Sigmoid colon (tissue), 7 donors: Measurements from ENCODE around the gene SPOP. TPM values are rescaled to one million over a fixed set of nuclear protein-coding genes. Genes with fewer than 3 reads are reported as not detected.

Experiments used
- DNase-seq: peaks from one replicate; pipeline ENCODE4 v3.0.0-alpha.2; 2019
- H3K27ac ChIP-seq, 4 donors: fragments of 200-600 bp; sonication (generic); one replicate each; pipeline ENCODE4 v1.5.1; 2016 to 2019; ENCODE audit warnings: mild to moderate bottlenecking in 1 of 4
- H3K27me3 ChIP-seq, 3 donors: fragments of 200-600 bp; sonication (generic); one replicate each; pipeline ENCODE4 v1.5.1; 2019; ENCODE audit warnings: mild to moderate bottlenecking in 1 of 3
- H3K36me3 ChIP-seq, 4 donors: fragments of 200-600 bp; sonication (generic); one replicate each; pipeline ENCODE4 v1.5.1; 2016 to 2019
- H3K4me1 ChIP-seq, 4 donors: fragments of 200-600 bp; sonication (generic); one replicate each; pipeline ENCODE4 v1.5.1; 2017 to 2019
- H3K4me3 ChIP-seq, 4 donors: fragments of 200-600 bp; sonication (generic); one replicate each; pipeline ENCODE4 v1.5.1; 2017 to 2019; ENCODE audit warnings: mild to moderate bottlenecking in 2 of 4, moderate library complexity in 1 of 4
- H3K9me3 ChIP-seq, 4 donors: fragments of 200-600 bp in 3 of 4; sonication (generic) in 3 of 4; one replicate each; pipeline versions ENCODE4 v1.5.1 to v1.6.1; 2013 to 2019
- EP300 ChIP-seq, 4 donors: sonication (generic); formaldehyde crosslinking; IDR thresholded peaks; one replicate each; pipeline ENCODE4 v1.6.1; 2017; ENCODE audit warnings: antibody characterized with exemption in 4 of 4
- POLR2A ChIP-seq, 2 donors: fragments of 450-650 bp; IDR thresholded peaks; one replicate each; pipeline ENCODE4 v1.6.1; 2016; ENCODE audit warnings: antibody characterized with exemption in 2 of 2, mild to moderate bottlenecking in 2 of 2, moderate library complexity in 2 of 2
- POLR2AphosphoS5 ChIP-seq, 4 donors: sonication (generic); formaldehyde crosslinking; IDR thresholded peaks; one replicate each; pipeline ENCODE4 v1.6.1; 2017; ENCODE audit warnings: antibody characterized with exemption in 4 of 4
- WGBS, 2 donors: extraction: QIAGEN DNeasy Blood & Tissue Kit; methylation state at CpG; one replicate each; pipeline ENCODE4 v1.1.7; 2013; 5-methylcytosine and 5-hydroxymethylcytosine counted together
- intact Hi-C: fragments of 100-400 bp; cut with DNase I; formaldehyde crosslinking; loops from one replicate; pipeline ENCODE4 v1.15.1; 2023
- polyA plus RNA-seq, 3 donors: library from polyadenylated mRNA; stranded (reverse); fragments of 200-250 nt; gene quantifications; one replicate each; pipeline ENCODE4 v1.2.3, GENCODE V29; 2013
- total RNA-seq, 4 donors: library from RNA; depleted of rRNA; stranded (reverse); fragments of >200 nt; gene quantifications; one replicate each; pipeline ENCODE4 v1.1.0, GENCODE V29; 2016
- TF ChIP-seq, protein P1 (sequence below), 4 experiments: fragments of 450-650 bp in 3 of 4; fragments of 200-600 bp in 1 of 4; IDR thresholded peaks; one replicate each; pipeline ENCODE4 v1.5.1; 2016 to 2019; ENCODE audit warnings: antibody characterized with exemption in 4 of 4, mild to moderate bottlenecking in 3 of 4, moderate library complexity in 2 of 4
- donor health status: healthy with polysubstance abuse.
- donor health status: Bipolar disorder and iron deficiency.
- donor health status: healthy.

Gene SPOP
- total and polyA plus RNA-seq, 7 donors = 33.0 to 332 (median 226) TPM

DNA sequence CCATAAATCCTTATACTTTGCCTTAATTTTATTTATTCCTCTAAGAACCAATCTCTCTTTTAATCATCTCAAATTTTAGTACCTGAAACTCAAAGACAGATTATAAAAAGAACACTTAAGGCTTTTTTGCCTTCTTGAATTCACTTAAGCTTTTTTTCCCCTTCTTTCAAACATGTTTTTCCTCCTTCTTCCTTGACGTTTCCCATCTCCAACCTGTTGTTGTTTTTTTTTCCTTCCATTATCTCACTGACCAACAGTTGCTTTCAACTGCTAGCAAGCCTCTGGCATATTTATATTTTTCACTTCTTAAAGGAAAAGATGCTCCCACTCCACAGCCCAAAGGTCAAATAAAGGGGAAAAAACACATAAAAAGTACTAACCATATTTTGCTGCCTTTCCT lies 32.2 kb downstream of the SPOP start:
- no peak for DNase-seq
- no peaks in the 10 kb centered on the region for H3K27me3 ChIP-seq
- peak overlapping the region; percentile 24 to 53 (median 48) for H3K4me3 ChIP-seq
- 45 to 53% methylated on average over 1 of the region's 1 CpG for WGBS, 2 donors
- TF ChIP-seq POLR2AphosphoS5 (IDR thresholded peaks at IDR 0.05) (no peak), EP300 (IDR thresholded peaks at IDR 0.05) (no peak), POLR2A (IDR thresholded peaks at IDR 0.05) (no peak)
- H3K9me3 ChIP-seq = no peaks in the 10 kb centered on the region
- H3K4me1 ChIP-seq = peaks cover 0 to 54% (median 40%) of the 10 kb centered on the region in 4 donors
- intact Hi-C loops = loop anchor here (2.0 kb wide), 2 partner anchors 31 to 45 kb away; no protein-coding TSS in a partner anchor
- H3K27ac ChIP-seq = peak overlapping the region; percentile 85 to 93 (median 90)
- no peaks in the 10 kb centered on the region for H3K36me3 ChIP-seq

DNA sequence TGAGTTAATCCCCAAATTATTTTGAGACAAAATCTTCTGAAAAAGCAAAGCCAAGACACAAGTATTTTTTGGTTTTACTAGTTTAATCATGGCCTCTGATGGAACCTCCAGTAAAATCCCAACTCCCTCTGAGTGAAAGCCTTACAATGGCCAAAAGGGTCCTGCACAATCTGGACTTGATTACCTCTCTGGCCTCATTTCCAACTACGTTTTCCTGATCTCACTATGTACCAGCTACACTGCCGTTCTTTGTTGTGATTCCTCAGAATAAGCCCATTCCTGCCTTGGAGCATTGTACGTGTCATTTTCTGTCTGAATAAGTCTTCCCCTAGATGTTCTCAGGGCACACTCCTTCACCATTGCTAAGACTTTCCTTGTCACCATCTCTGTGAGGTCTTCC lies 37.3 kb downstream of the SPOP start:
- 95 to 97% methylated on average over 3 of the region's 3 CpGs for WGBS, 2 donors
- H3K4me1 ChIP-seq = peaks cover 0 to 70% (median 54%) of the 10 kb centered on the region in 4 donors

DNA sequence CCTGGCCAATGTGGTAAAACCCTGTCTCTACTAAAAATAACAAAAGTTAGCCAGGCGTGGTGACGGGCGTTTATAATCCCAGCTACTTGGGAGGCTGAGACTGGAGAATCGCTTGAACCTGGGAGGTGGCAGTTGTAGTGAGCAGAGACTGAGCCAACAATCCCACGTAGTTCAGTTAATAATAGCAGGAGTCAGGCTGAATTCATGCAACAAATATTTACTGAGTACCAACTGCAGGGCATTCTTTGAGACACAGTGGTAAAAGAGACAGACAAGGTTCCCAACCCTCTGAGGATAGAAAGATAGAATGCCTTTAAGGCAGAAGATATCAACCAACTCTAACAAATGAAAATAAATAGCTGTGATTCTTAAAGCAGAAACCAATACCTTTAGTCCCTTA lies 39.1 kb downstream of the SPOP start:
- H3K27me3 ChIP-seq = no peaks in the 10 kb centered on the region
- H3K27ac ChIP-seq = peak overlapping the region; percentile 56 to 93 (median 87)
- 94 to 95% methylated on average over 5 of the region's 5 CpGs for WGBS, 2 donors
- no peaks in the 10 kb centered on the region for H3K9me3 ChIP-seq
- intact Hi-C loops = no loop called here
- peaks cover 0 to 82% (median 72%) of the 10 kb centered on the region in 4 donors for H3K4me1 ChIP-seq
- DNase-seq = no peak
- no peak overlapping the region for H3K4me3 ChIP-seq
- H3K36me3 ChIP-seq = no peaks in the 10 kb centered on the region
- TF ChIP-seq POLR2AphosphoS5 (IDR thresholded peaks at IDR 0.05) = peak; percentile 12 to 48 (median 24)
- no peak for TF ChIP-seq EP300 (IDR thresholded peaks at IDR 0.05)

More for the DNA sequence above, 37.3 kb downstream of the SPOP start:
- TF ChIP-seq EP300 (IDR thresholded peaks at IDR 0.05) (no peak), POLR2A (IDR thresholded peaks at IDR 0.05) (no peak), POLR2AphosphoS5 (IDR thresholded peaks at IDR 0.05) (no peak)
- TF ChIP-seq, protein P1, sequence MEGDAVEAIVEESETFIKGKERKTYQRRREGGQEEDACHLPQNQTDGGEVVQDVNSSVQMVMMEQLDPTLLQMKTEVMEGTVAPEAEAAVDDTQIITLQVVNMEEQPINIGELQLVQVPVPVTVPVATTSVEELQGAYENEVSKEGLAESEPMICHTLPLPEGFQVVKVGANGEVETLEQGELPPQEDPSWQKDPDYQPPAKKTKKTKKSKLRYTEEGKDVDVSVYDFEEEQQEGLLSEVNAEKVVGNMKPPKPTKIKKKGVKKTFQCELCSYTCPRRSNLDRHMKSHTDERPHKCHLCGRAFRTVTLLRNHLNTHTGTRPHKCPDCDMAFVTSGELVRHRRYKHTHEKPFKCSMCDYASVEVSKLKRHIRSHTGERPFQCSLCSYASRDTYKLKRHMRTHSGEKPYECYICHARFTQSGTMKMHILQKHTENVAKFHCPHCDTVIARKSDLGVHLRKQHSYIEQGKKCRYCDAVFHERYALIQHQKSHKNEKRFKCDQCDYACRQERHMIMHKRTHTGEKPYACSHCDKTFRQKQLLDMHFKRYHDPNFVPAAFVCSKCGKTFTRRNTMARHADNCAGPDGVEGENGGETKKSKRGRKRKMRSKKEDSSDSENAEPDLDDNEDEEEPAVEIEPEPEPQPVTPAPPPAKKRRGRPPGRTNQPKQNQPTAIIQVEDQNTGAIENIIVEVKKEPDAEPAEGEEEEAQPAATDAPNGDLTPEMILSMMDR (IDR thresholded peaks at IDR 0.05) = no peak
- H3K9me3 ChIP-seq = no peaks in the 10 kb centered on the region
- H3K36me3 ChIP-seq = no peaks in the 10 kb centered on the region
- intact Hi-C loops = no loop called here
- H3K4me3 ChIP-seq = peak overlapping the region in 2 of 4 donors; percentile 16 to 53
- H3K27ac ChIP-seq = peak overlapping the region; percentile 85 to 93 (median 90)
- no peaks in the 10 kb centered on the region for H3K27me3 ChIP-seq
- DNase-seq = no peak

DNA sequence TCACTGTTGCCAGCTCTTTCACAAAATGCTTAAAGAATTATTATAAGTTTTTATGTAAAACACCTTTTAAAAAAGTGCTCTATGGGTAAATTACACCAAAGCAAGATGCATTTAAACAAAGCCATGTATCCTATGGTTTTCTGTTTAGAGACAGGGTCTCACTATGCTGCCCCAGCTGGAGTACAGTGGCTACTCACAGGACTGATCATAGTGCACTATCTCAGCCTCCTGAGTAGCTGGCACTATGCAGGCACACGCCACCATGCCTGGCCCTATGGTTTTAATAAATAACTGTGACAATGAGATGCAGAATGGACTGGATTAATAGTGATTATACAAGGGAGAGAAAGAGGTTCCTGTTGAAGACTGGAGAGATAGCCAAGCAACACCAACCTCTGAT lies 40.2 kb downstream of the SPOP start:
- intact Hi-C loops = no loop called here
- 96 to 98% methylated on average over 1 of the region's 1 CpG for WGBS, 2 donors
- Histone ChIP-seq H3K36me3 (no peaks in the 10 kb centered on the region), H3K27me3 (no peaks in the 10 kb centered on the region), H3K4me1 (peaks cover 0 to 90% (median 82%) of the 10 kb centered on the region in 4 donors), H3K27ac (peak overlapping the region; percentile 56 to 93 (median 87)), H3K4me3 (no peak overlapping the region), H3K9me3 (no peaks in the 10 kb centered on the region)
- no peak for TF ChIP-seq POLR2AphosphoS5 (IDR thresholded peaks at IDR 0.05)
- TF ChIP-seq POLR2A (IDR thresholded peaks at IDR 0.05) = no peak
- no peak for TF ChIP-seq EP300 (IDR thresholded peaks at IDR 0.05)
- TF ChIP-seq, protein P1 (IDR thresholded peaks at IDR 0.05) = no peak
- no peak for DNase-seq

DNA sequence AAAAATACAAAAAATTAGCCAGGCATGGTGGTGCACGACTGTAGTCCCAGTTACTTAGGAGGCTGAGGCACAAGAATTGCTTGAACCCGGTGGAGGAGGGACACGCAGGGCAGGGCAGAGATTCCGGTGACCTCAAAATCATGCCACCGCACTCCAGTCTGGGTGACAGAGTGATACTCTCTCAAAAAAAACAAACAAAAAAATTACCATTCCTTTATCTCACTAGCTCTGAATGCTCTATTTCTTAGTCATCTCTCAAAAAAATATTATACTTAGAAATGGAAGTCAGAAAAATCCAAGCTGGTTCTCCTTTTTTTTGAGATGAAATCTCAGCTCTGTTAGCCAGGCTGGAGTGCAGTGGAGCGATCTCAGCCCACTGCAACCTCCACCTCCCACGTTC lies 40.8 kb downstream of the SPOP start:
- H3K4me1 ChIP-seq = peaks cover 0 to 90% (median 85%) of the 10 kb centered on the region in 4 donors
- peak overlapping the region; percentile 56 to 93 (median 87) for H3K27ac ChIP-seq
- intact Hi-C loops = no loop called here
- H3K36me3 ChIP-seq = no peaks in the 10 kb centered on the region
- no peaks in the 10 kb centered on the region for H3K9me3 ChIP-seq
- no peak overlapping the region for H3K4me3 ChIP-seq
- 93 to 97% methylated on average over 7 of the region's 7 CpGs for WGBS, 2 donors
- TF ChIP-seq, protein P1 (IDR thresholded peaks at IDR 0.05) = no peak
- TF ChIP-seq EP300 (IDR thresholded peaks at IDR 0.05) = no peak
- TF ChIP-seq POLR2AphosphoS5 (IDR thresholded peaks at IDR 0.05) = no peak
- TF ChIP-seq POLR2A (IDR thresholded peaks at IDR 0.05) = no peak
- DNase-seq = no peak
- H3K27me3 ChIP-seq = no peaks in the 10 kb centered on the region

DNA sequence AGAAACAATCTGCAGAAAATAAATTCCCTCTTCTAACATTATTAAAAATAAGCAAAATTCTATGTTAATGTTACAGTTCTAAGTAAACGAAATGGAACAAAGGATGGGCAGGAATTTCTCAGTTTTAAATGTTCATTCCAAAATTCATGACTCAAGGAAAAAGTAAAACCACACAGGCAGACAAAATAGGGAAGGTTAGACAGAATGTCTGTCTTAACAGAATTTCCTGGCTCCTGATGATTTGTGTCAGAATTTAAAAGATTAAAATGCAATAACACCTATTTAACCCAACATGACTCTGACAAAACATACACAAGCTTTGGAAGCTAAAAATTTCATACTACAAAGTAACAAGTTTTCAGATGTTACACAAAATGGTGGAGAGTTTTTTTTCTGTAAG lies 42.8 kb downstream of the SPOP start:
- peaks cover 0 to 99% (median 93%) of the 10 kb centered on the region in 4 donors for H3K4me1 ChIP-seq
- WGBS, 2 donors = 59 to 76% methylated on average over 1 of the region's 1 CpG
- no peak for DNase-seq
- intact Hi-C loops = no loop called here
- H3K4me3 ChIP-seq = no peak overlapping the region
- no peaks in the 10 kb centered on the region for H3K9me3 ChIP-seq
- H3K27ac ChIP-seq = peak overlapping the region; percentile 56 to 93 (median 74)
- no peaks in the 10 kb centered on the region for H3K36me3 ChIP-seq
- no peaks in the 10 kb centered on the region for H3K27me3 ChIP-seq
- no peak for TF ChIP-seq EP300 (IDR thresholded peaks at IDR 0.05)
- no peak for TF ChIP-seq POLR2AphosphoS5 (IDR thresholded peaks at IDR 0.05)
- no peak for TF ChIP-seq POLR2A (IDR thresholded peaks at IDR 0.05)
- TF ChIP-seq, protein P1 (IDR thresholded peaks at IDR 0.05) = no peak
